ENCODE results near the gene STAG1.

DNA sequence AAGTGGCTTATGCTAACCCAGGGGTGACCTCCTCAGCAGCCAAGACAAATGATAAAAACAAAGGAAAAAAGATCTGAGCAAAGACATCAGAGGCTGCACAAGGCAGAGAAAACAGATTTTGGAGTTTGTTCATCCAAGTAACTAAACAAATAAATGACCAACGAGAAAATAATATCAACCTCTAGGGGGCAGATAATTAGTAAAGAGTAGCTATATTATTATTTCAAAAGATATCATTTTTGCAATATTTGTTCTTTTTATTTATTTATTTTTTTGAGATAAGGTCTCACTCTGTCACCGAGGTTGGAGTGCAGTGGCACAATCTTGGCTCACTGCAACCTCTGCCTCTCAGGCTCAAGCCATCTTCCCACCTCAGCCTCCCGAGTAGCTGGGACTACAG lies 400.3 kb downstream of the STAG1 start:
- TF ChIP-seq, protein P1, sequence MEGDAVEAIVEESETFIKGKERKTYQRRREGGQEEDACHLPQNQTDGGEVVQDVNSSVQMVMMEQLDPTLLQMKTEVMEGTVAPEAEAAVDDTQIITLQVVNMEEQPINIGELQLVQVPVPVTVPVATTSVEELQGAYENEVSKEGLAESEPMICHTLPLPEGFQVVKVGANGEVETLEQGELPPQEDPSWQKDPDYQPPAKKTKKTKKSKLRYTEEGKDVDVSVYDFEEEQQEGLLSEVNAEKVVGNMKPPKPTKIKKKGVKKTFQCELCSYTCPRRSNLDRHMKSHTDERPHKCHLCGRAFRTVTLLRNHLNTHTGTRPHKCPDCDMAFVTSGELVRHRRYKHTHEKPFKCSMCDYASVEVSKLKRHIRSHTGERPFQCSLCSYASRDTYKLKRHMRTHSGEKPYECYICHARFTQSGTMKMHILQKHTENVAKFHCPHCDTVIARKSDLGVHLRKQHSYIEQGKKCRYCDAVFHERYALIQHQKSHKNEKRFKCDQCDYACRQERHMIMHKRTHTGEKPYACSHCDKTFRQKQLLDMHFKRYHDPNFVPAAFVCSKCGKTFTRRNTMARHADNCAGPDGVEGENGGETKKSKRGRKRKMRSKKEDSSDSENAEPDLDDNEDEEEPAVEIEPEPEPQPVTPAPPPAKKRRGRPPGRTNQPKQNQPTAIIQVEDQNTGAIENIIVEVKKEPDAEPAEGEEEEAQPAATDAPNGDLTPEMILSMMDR (IDR thresholded peaks at IDR 0.05): no peak
- TF ChIP-seq POLR2A (IDR thresholded peaks at IDR 0.05): no peak
